ENCODE measurements around the gene SLC12A3.
A peak's percentile ranks its signal among the peaks of the same experiment; 100 is the strongest.
"Not testable (repeated sequence)": the region's sequence is repeated elsewhere in the genome, so short reads cannot be mapped to it uniquely, and the experiment has no call there.

Gene SLC12A3

DNA sequence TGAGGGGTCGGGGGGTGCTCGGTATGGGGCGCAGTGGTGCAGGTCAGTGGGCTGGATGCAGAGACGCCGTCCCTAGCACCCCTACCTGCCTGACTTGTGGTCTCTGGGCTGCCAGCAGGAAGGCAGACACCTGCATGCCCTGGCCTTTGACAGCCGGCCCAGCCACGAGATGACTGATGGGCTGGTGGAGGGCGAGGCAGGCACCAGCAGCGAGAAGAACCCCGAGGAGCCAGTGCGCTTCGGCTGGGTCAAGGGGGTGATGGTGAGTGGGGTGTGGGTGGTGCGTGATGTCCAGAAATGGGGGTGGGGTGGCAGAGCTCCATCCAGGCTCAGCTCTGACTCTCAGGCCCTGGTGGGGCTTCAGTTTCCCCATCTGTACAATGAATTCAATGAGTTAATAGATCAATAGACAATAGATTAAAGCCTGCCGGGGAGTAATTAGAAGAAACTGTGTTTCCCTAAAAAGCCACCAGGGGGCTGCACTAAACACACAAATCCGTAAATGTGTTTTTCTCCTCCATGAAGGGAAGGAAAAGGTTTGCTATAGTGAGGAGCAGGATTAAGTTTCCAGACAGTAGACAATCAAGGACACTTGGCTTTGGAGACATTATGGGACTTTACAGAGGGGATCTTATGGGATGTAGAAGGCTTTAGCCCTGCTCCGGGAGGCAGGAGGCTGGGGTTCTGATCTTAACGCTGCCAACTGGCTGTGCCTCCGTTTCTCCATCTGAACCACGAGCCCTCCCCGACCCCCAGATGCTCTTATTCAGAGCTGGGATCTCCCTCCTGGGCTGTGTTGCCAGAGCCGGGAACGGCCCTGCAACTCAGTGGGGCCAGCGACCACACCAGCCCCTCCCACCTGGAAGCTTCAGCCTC, 2.2 kb downstream of the SLC12A3 start:
- Histone ChIP-seq H3K36me3 (ENCODE audit: control insufficient read depth, insufficient read depth, low read length) (no peaks in the 10 kb centered on the region), H3K27me3 (replicated peaks; ENCODE audit: control insufficient read depth, insufficient read depth, low read length) (no peaks in the 10 kb centered on the region), H3K4me3 (replicated peaks; ENCODE audit: low read depth, low read length) (no peak overlapping the region)
- TF ChIP-seq, protein P1, sequence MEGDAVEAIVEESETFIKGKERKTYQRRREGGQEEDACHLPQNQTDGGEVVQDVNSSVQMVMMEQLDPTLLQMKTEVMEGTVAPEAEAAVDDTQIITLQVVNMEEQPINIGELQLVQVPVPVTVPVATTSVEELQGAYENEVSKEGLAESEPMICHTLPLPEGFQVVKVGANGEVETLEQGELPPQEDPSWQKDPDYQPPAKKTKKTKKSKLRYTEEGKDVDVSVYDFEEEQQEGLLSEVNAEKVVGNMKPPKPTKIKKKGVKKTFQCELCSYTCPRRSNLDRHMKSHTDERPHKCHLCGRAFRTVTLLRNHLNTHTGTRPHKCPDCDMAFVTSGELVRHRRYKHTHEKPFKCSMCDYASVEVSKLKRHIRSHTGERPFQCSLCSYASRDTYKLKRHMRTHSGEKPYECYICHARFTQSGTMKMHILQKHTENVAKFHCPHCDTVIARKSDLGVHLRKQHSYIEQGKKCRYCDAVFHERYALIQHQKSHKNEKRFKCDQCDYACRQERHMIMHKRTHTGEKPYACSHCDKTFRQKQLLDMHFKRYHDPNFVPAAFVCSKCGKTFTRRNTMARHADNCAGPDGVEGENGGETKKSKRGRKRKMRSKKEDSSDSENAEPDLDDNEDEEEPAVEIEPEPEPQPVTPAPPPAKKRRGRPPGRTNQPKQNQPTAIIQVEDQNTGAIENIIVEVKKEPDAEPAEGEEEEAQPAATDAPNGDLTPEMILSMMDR (IDR thresholded peaks at IDR 0.05; ENCODE audit: insufficient read depth, low read length, poor library complexity, severe bottlenecking): peak; percentile 56
- DNase-seq (ENCODE audit: extremely low read depth, insufficient read length): no peak

DNA sequence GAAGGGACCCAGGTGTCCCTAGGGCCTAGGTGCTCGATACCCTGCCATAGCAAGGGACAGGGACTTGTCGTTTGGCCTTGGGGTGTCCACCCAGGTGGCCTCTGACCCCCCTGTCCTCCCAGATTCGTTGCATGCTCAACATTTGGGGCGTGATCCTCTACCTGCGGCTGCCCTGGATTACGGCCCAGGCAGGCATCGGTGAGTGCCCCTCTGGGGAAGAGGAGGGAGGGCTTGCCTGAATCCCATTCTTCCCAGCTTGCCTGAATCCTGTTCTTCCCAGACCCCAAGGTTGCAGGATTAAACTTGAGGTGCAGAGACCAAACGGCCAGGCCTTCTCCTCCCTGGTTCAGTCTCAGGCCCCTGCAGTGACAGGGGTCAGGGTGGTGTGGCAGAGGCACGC, 3.2 kb downstream of the SLC12A3 start:
- DNase-seq (ENCODE audit: extremely low read depth, insufficient read length): no peak
- TF ChIP-seq, protein P1 (IDR thresholded peaks at IDR 0.05; ENCODE audit: insufficient read depth, low read length, poor library complexity, severe bottlenecking): no peak

DNA sequence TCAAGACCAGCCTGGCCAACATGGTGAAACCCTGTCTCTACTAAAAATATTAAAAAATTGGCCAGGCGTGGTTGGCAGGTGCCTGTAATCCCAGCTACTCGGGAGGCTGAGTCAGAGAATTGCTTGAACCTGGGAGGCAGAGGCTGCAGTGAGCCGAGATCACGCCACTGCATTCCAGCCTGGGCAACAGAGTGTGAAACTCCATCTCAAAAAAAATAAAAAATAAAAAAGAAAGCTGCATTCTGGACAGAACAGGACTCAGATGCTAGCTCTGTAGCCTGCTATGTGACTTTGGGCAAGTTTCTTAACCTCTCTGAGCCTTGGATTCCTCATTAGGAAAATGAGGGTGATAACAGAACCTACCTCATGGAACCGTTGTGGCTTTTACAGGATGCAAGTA, 3.8 kb downstream of the SLC12A3 start:
- not testable (repeated sequence) for H3K4me3 ChIP-seq (replicated peaks; ENCODE audit: low read depth, low read length); DNase-seq (ENCODE audit: extremely low read depth, insufficient read length); H3K27me3 ChIP-seq (replicated peaks; ENCODE audit: control insufficient read depth, insufficient read depth, low read length); H3K36me3 ChIP-seq (ENCODE audit: control insufficient read depth, insufficient read depth, low read length)

More for the DNA sequence above, 3.2 kb downstream of the SLC12A3 start:
- Histone ChIP-seq H3K36me3 (ENCODE audit: control insufficient read depth, insufficient read depth, low read length) (no peaks in the 10 kb centered on the region), H3K27me3 (replicated peaks; ENCODE audit: control insufficient read depth, insufficient read depth, low read length) (no peaks in the 10 kb centered on the region), H3K4me3 (replicated peaks; ENCODE audit: low read depth, low read length) (no peak overlapping the region)

DNA sequence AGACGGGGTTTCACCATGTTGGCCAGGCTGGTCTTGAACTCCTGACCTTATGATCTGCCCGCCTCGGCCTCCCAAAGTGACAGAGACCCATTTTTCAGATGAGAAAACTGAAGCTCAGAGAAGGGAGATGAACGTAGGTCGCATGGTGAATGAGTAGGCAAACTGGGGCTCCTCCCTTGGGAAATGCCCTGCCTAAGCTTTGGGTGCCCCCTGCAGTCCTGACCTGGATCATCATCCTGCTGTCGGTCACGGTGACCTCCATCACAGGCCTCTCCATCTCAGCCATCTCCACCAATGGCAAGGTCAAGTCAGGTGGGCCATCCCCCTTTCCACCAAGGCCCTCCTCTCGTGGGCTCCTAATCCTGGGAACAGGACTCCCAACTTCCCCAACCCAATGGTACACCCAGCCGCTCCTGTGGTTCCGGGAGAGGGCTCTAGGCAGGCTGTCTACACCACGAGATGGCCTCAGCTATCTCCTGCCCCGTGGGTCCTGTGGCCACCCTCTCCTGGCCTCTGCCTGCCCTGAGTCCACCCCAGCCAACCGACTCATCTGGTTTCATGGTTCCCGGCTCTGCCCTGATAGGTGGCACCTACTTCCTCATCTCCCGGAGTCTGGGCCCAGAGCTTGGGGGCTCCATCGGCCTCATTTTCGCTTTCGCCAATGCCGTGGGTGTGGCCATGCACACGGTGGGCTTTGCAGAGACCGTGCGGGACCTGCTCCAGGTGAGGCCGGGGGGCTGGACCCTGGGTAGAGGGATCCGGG, 4.7 kb downstream of the SLC12A3 start:
- TF ChIP-seq, protein P1 (IDR thresholded peaks at IDR 0.05; ENCODE audit: insufficient read depth, low read length, poor library complexity, severe bottlenecking): peak; percentile 61
- H3K4me3 ChIP-seq (replicated peaks; ENCODE audit: low read depth, low read length): no peak overlapping the region; the same call in 1 of the 2 replicates
- H3K27me3 ChIP-seq (replicated peaks; ENCODE audit: control insufficient read depth, insufficient read depth, low read length): no peaks in the 10 kb centered on the region
- no peaks in the 10 kb centered on the region for H3K36me3 ChIP-seq (ENCODE audit: control insufficient read depth, insufficient read depth, low read length)
- DNase-seq (ENCODE audit: extremely low read depth, insufficient read length): peak; percentile 43

DNA sequence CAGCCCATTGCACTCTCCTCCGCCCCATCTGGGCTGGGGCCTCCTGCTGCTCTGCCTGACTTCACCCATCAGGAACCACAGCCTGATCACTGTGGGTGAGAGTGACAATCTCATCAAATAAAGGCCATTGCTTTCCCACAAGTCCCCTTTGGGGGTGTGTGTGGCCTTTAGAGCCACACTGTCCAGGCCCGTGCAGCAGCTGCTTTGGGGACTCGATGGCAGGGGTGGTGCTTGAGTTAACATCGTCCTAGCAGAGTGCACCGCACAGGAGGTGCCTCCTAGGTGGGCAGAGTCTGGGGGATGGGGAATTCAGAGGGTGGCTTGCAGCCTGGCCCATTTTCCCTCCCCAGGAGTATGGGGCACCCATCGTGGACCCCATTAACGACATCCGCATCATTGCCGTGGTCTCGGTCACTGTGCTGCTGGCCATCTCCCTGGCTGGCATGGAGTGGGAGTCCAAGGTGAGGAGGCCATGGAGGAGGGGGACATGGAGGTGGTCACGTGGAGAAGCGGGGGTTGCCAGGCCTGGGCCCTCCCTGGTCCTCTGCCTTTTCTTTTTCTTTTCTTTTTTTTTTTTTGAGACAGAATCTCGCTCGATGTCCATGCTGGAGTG, 5.4 kb downstream of the SLC12A3 start:
- no peak for DNase-seq (ENCODE audit: extremely low read depth, insufficient read length)
- TF ChIP-seq, protein P1 (IDR thresholded peaks at IDR 0.05; ENCODE audit: insufficient read depth, low read length, poor library complexity, severe bottlenecking): no peak
- Histone ChIP-seq H3K36me3 (ENCODE audit: control insufficient read depth, insufficient read depth, low read length) (no peaks in the 10 kb centered on the region), H3K27me3 (replicated peaks; ENCODE audit: control insufficient read depth, insufficient read depth, low read length) (no peaks in the 10 kb centered on the region), H3K4me3 (replicated peaks; ENCODE audit: low read depth, low read length) (no peak overlapping the region)

DNA sequence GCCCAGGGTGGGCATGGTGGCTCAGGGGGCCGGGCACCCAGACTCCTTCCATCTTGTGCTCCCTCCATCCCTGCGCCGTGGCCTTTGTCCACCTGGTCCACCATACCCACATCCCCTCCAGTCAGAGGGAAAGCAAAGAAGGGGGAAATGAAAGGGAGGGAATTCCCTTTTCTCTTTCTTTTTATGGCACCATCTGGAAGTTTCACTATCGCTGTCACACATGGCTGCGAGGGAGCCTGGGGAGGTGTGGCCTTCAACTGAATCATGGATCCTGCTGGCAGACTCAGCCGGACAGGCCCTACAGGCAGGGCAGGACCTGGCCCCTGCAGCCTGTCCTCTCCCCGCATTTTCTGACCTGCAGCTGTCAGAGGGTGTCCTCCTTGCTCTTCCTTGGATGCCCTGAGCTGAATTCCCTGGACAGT, 6.2 kb downstream of the SLC12A3 start:
- H3K27me3 ChIP-seq (replicated peaks; ENCODE audit: control insufficient read depth, insufficient read depth, low read length): no peaks in the 10 kb centered on the region
- peak; percentile 72 for DNase-seq (ENCODE audit: extremely low read depth, insufficient read length)
- no peak overlapping the region for H3K4me3 ChIP-seq (replicated peaks; ENCODE audit: low read depth, low read length)
- H3K36me3 ChIP-seq (ENCODE audit: control insufficient read depth, insufficient read depth, low read length): no peaks in the 10 kb centered on the region
- TF ChIP-seq, protein P1 (IDR thresholded peaks at IDR 0.05; ENCODE audit: insufficient read depth, low read length, poor library complexity, severe bottlenecking): no peak
